GM18526 (cell line): ENCODE measurements around the gene DNAH11.

Source experiments
- POLR2A ChIP-seq: IDR thresholded peaks from 3 replicates; pipeline ENCODE4 v1.6.1; 2011; ENCODE audit not compliant: insufficient read length; ENCODE audit errors: extremely low read depth

DNAH11 gene

DNA sequence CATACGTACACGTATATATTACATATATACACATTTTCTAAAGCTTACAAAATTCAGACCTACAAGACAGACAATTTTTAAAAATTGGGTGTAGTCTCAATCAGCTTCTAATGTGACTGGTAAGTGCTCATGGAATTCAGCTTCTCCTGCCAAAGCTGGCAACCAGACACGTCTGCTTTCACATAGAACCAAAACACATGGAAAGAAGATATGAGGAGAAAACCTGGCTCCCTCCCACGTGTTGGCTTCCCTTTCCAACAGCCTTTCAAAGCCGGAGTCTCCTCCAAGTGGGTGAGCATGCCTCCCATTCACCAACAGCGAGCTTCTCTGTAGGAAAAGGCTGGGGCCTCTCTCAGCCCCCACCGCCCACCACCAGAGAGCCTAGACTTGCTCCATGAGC is 369.5 kb downstream of the DNAH11 start:
- TF ChIP-seq POLR2A: no peak

DNA sequence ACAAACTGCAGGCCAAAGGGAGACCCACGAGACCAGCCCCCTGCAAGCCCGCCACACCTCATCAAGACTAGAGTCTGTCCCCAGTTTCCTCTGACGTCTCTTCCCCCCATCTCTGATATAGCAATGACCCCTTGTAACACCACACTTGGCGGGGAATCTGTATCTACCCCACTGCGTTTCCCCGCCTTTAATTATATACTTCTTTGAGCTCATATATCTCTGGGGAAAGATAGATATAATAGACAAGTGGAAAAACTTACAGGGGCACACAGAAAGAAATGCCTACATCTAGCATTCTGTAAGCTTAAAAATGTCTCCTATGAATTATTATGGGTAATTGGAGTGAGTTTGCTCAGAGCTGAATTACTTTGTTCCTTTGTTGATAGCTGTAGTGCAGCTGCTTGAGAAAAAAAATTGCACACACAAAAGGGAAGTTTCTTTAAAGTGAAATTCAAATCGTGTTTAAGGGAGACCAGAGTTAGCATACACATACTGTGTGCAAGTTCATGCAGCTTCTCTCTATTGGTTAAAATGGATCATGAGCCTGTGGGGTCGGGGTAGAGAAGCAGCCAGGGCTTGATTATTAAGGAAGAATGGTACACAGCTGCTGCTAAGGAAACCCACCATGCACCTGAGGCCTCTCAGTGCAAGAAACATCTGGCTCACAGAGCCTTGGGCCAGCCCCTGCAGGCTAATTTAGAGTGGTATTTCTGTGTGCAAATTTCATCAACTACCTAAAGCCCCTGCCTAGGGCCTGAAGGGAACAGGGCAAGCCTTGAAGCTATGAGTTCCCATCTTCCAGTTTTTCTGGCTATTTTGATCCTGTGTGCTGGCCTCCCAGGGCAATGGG is 370.3 kb downstream of the DNAH11 start:
- no peak for TF ChIP-seq POLR2A

DNA sequence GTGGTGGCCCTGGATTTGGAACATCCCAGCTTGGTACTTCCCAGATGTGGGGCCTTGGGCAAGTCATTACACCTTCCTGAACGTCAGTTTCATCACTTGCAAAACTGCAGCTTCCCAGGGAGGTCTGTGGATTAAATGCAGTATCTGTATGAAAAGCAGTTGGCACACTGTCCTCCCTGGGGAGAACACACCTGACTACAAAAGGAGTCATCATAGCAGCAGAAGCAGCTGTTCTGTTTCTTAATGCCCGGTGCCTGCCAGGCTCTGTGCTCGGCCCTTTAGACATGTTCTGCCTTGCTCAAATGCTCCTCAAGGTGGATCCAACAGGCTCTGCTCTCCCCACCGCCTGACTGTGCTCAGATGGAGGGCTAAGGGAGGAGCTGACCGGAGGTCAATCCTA is 371.8 kb downstream of the DNAH11 start:
- TF ChIP-seq POLR2A: no peak

DNA sequence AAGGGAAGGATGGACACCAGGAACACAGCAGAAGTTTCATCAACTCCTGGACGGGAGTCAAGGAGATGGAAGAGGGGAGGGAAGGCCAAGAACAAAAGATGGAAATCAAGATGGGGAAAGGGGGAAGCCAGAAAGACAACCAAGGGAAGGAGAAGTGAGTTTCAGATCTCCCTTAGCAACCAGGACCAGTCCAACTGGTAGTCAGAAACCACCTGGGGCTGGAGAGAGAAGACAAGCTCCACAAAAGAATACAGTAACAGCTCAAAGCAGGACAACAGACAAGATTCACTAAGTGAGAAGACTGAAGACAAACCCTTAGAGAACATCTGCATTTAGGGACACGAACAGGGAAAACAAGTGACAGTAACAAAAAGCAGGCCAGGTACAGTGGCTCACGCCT is 372.3 kb downstream of the DNAH11 start:
- no peak for TF ChIP-seq POLR2A

DNA sequence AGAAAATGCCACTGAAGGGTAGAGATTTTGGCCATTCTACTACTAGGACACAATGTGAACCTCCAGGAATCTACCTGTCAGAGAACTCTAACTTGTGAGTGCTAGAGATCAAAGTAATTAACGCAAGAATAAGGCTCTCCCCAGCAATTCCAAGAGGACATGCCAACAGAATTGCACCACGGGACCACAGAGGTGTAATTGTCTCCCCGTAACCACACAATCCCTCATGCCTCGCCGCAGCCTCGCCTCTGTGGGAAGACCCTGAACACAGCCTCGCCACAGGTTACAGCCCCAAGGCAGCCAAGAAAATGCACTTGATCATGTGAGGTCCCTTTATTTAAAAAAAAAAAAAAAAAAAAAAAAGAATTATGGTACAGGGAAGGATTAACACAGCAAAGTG is 373.3 kb downstream of the DNAH11 start:
- no peak for TF ChIP-seq POLR2A

DNA sequence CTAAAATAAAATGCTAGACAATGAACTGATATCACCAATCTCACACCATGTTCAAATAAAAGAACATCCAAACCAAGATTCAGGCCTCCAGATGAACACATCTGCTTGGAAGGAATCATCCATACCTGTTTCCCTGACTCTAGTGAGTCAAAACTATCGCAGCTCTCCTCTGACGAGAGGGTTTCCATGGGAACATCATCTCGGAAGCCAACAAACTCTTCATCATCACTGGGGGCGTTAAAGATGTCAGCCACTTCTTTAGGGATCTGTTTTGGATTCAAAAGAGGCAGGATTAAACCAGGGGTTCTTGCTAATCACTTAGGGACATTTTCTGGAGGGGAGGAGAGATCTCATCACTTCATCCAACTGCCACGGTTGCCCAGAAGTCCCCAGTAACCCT is 373.8 kb downstream of the DNAH11 start:
- TF ChIP-seq POLR2A: no peak

DNA sequence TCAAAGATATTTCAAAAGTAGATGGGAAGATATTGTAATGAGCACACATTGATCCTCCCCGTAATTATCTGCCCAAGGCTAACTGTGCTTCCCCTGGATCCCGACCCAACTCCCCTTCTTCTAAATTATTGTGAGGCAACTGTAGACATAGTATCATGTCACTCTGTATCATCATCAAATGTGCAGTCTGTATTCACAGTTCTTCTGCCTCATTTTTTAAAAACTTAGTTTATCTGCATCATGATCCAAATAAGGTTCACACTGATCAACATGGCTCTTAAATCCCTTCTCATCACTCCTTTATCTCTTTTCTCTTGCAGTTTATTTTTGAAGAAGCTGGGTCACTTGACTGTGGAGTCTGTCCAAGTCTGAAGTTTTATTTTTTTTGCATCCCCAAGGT is 375.4 kb downstream of the DNAH11 start:
- TF ChIP-seq POLR2A: no peak

DNA sequence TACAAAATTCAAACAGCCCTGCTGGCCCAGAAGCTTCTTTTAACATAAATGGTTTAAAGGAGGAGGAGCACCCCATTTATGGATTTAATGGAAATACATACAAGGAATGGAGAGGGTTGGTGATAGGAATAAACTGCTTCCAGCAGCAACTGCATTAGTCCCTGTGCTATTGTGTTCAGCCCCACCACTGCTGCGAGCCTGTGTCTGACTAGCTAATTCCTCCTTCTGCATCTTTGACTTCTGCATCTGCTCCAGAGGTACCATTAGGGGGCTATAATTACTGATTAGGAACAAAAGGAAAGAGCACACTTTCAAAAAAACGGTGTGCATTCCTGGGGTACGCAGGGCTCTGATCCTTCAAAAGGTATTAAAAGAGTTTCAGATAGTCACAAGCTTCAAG is 378.1 kb downstream of the DNAH11 start:
- TF ChIP-seq POLR2A: no peak

DNA sequence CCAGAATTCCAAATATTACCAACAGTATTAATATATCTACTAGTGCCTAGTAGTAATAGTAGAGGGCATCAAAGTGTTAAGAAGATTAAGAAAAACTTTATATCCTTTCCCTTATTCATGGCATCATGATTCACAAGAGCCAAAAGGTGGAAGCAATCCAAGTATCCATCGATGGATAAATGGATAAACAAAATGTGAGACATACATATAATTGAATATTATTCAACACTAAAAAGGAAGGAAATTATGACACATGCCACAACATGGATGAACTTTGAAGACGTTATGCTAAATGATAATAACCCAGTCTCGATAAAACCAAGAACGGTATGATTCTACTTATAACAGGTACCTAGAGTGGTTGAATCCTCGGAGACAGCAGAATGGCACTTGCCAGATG is 379.8 kb downstream of the DNAH11 start:
- no peak for TF ChIP-seq POLR2A

DNA sequence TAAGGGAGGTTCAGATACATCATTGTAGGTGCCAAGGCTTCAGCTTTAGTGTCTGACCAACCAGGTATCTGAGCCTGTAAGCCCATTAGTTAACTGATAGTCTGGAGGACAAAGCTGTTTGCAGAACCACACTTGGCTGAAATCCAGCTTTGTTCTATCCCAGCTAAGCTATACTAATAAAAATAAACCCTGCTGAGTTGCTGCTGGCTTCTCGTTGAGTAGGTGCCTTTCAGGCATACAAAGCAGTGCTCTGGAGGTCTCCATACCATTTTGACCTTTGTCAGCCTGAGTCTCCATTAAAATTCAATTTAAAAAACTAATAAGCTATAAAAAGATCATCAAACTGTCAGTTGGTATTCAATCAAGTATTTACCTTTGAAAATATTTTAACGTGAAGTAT is 380.8 kb downstream of the DNAH11 start:
- no peak for TF ChIP-seq POLR2A

DNA sequence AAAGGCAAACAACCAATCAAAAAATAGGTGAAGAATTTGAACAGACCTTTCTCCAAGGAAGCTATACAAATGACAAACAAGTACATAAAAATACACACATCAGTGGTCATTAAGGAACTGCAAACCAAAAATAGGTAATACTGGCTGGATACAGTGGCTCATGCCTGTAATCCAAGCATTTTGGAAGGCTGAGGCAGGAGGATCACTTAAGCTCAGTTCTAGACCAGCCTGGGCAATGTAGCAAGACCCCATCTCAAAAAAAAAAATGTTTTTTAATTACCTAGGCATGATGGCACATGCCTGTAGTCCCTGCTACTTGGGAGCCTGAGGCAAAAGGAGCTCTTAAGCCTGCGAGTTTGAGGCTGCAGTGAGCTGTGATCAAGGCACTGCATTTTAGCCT is 383.6 kb downstream of the DNAH11 start:
- no peak for TF ChIP-seq POLR2A

DNA sequence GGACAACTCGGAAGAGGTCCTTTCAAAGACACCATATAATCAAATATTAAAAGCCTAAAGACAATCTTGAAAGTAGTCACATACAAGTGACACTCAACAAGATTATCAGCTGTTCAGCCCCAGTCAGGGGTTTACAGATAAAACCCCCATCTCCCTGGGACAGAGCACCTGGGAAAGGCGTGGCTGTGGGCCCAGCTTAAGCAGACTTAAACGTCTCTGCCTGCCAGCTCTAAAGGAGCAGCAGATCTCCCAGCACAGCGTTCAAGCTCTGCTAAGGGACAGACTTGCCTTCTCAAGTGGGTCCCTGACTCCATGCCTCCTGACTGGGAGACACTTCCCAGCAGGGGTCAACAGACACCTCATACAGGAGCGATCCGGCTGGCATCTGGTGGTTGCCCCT is 384.9 kb downstream of the DNAH11 start:
- no peak for TF ChIP-seq POLR2A

DNA sequence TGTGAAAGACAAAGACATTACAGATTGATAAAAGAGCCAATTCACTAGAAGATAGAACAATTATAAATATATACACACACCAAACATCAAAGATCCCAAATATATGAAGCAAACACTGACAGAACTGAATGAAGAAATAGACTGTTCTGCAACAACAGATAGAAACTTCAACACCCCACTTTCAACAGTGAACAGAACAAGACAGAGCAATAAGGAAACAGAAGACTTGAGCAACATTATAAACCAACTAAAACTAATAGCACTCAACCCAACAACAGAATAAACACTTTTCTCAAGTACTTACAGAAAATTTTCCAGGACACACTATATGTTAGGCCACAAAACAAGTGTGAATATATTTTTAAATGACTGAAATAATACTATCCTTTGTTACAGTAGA is 392.0 kb downstream of the DNAH11 start:
- TF ChIP-seq POLR2A: no peak

DNA sequence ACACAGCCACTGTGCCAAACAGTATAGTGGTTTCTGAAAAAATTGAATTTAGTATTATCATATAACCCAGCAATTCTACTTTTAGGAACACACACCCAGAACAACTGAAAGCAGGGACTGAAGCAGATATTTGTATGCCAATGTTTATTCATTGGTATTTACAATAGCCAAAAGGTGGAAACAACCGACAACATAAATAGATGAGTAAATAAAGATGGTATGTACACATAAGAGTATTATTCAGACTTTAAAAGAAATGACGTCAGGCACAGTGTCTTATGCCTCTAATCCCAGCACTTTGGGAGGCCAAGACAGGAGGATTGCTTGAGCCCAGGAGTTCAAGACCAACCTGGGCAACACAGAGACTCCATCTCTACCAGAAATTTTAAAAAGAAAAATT is 395.6 kb downstream of the DNAH11 start:
- no peak for TF ChIP-seq POLR2A

DNA sequence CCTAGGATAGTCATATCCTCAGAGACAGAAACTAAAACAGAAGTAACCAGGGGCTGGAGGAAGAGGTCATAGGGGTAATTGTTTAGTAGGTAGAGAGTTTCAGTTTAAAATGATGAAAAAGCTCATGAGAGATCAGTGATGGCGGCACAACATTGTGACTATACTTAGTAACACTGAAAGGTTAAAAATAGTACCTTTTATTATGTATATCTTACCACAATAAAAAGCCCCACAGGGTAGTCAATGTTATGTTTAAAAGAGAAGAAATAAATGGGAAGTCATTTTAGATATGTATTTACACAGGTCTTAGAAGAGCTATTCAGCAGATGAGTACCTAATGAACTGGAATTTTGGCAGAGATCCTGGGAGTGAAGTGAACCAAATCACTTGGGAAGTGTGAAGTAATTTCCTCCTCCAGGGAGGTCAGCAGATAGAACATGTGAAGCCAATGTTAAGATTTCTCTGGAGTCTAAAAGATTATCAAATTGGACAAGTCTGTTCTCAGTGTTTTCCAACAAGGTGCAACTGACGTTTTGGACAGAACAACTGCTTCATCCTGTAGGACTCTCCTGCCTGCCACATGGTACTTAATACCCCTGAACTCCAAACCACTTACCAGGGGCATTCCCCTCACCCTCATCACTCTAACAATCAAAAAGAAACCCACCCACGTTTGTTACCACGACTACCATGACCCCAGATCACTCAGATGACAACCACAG is 396.5 kb downstream of the DNAH11 start:
- TF ChIP-seq POLR2A: no peak

DNA sequence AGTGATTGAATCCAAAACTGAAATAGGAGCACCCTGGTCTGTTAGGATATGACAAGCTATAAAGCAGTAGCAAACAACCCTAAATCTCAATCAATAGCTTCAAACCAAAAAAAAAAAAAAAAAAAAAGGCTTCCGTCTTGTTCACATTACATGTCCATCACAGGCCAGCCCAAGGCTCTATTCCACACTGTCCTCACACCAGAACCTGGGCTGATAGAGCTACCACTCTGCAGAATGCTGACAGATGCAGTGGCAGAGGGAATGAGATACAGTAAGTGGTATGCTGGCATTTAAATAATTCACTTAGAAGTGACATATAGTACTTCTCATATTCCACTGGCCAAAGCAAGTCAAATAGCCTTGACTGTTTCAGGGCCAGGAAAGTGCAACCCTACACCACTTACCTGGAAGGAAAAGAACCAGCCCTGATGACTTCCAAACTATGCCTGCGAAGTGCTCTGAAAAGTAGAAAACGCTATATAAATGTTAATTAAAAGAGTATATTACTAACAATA is 397.1 kb downstream of the DNAH11 start:
- TF ChIP-seq POLR2A: no peak

DNA sequence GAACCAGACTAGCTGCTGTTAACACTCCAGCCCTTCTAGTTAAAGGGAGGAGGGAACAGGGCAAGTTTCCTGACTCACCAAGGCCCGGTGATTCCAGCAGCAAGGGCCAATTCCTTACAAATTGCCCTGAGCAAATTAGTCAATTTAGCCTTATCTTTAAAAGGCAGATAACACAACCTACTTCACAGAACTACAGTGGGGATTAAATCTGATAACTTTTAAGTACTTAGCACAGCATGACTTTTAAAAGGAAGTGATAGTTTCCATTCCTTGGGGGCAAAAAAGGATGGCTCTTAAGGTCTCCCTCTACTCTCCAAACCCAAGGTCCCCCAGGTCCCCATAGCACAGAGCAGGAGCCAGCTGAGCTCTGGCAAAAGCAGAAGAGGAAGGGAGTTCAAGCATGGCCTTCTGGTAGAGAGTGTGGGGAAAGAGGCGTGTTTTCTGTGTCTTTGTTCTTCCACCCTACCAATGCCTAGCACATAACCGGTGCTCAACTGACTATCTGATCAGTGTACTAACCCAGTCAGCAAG is 398.8 kb downstream of the DNAH11 start:
- TF ChIP-seq POLR2A: no peak

DNA sequence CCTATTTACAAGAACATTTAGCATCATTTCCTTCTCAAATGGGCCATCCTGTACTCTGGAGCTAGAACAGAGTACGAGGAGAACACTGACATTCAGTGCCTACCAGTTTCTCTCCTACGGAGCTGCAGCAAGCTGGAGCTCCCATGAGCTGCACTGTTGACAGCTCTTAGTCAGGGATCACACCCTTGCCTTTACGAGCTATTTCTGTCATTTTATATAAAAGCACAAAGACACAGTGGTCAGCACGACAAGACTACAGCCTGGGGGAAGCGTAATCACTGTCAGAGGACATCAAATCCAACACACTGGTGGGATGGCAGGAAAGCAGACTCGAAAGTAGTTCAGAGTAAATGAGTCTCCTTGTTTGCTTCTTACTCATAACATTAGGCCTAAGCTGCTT is 400.1 kb downstream of the DNAH11 start:
- no peak for TF ChIP-seq POLR2A
